HG03159 (cell line): Measurements from ENCODE around the gene IFNGR1.

Experiments used
- ATAC-seq: cut with Tn5 transposase; IDR thresholded peaks from one replicate; pipeline ENCODE4 v1.9.1; 2021; ENCODE audit warnings: mild to moderate bottlenecking, moderate library complexity; ENCODE audit not compliant: unreplicated experiment

Gene IFNGR1

DNA sequence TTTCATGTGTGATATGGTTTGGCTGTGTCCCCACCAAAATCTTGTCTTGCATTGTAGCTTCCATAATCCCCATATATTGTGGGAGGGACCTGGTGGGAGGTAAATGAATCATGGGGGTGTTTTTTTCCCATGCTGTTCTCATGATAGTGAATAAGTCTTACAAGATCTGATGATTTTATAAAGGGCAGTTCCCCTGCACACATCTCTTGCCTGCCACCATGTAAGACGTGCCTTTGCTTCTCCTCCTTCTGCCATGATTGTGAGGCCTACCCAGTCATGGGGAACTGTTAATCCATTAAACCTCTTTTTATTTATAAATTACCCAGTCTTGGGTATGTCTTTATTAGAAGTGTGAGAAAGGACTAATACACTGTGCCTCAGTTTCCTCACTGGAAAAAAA, 41.6 kb downstream of the IFNGR1 start:
- no peak for ATAC-seq

DNA sequence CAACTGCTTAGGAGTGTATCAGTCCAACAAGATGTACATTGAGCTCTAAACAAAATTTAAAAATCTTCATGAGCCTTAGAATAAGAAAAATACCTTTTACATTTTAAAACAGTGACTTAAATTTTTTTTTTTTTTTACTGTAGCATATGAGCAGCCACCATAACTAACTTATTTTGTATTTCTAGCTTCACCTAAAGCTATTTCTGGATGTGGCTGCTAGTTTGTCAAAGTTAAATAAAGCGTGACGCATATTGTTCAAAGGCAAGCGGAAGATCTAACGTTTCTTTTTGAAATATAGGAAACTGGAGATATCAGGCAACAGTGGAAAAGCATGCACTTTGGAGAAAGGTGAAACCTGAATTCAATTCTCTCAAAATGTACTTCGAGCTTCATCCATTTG, 42.5 kb downstream of the IFNGR1 start:
- ATAC-seq, result no peak

DNA sequence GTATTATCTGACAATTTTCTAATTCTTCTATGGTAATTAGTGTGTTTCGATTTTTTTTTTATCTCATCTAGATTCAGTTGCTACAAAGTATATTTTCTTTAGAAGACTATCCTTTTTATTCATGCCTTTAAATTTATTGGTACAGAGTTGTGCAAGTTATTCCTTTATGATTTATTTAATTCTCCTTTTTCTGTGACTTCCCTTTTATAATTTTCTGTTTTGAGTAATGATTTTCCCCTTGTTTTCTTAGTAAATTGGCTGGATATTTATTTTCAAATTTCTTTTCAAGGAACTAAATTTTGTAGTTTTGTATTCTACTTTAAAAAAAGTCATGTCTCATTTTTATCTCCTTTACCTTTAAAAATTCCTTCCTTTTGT, 43.3 kb downstream of the IFNGR1 start:
- ATAC-seq, result no peak

DNA sequence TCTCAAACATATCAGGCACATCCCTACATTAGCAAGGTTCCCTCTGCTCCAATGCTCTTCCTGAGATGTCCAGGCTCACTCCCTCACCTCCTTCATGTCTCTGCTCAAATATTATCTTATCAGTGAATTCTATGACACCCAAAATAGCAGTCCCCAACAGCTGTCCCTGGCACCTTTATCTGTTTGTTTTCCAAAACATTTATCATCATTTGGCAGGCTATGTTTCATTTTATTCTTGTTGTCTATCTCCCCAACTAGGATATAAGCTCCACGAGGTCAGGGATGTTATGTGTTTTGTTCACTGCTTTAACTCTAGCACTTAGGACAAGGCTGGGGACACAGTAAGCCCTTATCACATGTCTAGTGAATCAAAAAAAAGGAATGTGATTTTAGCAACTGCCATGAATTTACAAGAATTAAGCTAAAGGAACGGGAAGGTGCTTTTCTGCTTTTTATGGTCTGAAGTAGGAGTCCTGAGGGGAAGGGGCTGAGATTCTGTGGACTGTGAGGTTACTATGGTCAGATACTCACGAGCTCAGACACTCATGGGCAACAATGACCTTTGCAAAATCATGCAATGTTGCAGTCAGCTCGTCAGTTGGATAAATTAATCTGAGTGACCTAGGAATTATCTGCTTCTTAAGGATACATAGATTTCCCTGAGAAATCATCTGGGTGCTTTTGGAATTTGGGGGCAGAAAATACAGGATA, 43.9 kb downstream of the IFNGR1 start:
- ATAC-seq, result no peak

DNA sequence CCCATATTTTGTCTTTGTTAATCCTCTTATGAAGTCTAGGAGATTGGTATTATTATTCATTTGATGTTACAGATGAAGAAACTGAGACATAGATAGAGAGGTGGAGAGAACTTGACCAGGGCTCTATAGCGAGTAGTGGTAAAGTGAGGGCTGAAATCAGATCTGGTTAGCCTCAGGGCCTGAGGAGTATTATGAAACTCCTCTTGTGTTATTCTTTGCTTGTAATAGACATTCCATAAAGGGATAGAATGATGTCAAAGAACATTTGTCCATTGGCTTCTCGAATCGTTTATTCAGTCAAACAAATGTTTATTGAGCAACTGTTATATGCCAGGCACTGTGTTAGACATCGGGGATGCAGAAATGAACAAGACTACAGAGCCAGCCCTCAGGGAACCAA, 45.7 kb downstream of the IFNGR1 start, which contains the start of gene IL22RA2:
Gene IL22RA2 (minus strand): TSS at position 144 of the 400 bp plus-strand sequence. CDS start 11,895 bp downstream, outside the sequence.
- no peak for ATAC-seq

DNA sequence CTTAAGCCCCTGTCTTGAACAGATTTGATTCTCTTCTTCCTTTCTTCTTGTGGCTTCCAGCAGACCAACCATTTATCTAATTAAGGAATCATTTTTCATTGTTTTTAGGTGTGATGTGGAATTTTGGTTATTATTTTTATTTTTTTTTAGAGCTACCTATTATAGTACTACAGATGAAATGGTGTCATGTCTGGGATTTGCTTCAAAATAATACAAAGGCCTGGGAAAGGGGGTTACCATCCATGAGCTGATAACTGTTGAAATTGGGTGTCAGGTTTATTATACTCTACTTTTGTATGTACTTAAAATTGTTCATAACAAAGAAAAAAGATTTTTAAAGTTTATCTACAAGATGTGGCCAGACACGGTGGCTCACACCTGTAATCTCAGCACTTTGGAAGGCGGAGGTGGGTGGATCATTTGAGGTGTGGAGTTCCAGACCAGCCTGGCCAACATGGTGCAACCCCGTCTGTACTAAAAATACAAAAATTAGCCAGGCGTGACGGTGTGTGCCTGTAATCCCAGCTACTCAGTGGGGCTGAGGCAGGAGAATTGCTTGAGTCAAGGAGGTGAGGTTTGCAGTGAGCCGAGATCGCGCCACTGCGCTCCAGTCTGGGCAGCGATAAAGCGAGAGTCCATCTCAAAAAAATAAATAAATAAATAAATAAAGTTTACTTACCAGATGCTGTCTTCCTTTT, 46.3 kb downstream of the IFNGR1 start:
- no peak for ATAC-seq

DNA sequence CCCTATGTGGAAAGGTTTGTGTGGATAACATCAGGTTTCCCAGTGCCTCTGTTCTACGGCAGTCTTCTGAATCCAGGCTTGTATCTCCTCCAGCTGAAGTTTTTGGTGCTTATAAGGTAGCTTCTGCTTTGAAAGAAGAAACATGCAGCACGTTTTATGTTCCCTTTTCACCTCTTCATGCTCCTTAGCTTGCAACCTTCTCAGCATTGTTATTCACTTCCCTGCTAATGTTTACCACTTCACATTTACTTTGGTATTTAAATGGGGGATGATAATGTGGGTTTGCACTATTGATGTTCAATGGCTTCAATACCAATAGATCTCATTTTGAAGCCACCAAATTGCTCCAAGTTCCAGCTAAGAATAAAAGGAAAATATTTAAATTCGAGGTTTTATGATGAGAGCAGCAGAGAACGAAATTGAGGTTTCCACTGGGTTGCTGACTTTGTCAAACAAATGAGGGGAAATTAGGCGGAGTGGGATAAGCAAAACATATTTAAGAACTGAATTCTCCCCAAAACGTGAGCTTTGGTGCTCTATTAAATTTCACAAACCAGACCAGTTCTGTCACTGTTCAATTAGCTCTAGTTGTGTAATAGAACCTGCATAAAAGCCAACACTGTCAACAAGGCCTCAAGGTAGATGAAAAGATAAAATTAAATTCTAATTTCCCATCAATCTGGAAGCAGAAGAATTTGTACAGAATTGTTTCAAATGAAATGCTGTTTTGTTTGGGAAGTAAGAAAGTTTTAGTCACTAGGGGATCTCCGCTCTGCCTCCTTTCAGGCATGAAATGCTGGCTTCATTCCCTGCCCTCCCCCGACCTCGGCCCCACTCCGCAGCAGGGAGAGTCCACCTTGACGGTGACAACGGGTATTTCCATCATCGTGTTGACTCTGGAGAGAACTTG, 47.1 kb downstream of the IFNGR1 start:
- no peak for ATAC-seq

DNA sequence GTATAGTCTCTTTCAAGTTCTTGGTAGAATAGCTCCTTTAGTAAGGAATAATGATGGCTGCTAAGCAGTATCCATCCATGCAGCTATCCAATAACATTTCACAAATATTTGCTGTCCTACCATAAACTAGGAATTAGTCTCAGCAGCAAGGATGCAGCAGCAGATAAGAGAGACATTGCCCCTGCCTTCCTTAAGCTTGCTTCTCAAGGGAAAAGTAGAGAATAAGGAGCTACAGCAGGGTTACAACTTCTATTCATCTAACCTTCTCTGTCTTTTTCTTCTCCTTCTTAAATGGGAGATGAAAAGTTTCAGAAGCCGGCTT, 48.2 kb downstream of the IFNGR1 start:
- ATAC-seq, result no peak

DNA sequence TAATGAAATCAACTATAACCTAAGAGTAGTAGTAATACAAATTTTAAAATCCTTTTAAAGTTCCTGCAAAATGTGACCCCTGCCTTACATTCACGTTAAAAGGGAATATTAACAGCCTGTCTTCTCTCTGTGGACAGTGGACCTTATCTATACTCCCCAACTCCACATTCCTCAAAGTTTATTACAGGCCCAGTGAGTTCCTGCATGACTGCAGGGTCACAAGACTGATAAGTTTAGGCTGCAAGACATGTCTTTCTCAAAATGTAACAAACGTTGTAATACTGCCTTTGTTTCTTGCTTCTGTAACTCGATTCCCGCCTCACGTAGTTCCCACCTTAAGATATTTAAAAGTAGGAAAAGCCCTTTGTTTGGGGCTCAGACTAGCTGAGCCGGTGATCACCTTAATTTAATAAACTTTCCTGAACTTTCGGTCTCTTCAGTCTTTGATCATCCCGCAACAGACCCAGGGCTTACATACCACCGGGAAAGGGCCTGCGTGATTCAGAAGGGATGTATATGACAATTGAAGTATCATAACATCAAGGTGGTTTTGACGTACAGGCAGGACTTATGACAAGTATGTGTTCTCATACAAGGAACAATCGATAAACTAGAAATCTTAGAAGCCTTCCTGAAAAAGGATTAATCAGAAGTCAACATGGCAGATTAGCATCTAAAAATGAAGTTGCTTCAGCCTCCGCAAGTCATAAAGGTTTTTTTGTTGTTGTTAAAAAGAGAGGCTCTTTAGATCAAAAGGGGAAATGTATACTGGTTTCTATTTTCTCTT, 48.7 kb downstream of the IFNGR1 start:
- no peak for ATAC-seq

DNA sequence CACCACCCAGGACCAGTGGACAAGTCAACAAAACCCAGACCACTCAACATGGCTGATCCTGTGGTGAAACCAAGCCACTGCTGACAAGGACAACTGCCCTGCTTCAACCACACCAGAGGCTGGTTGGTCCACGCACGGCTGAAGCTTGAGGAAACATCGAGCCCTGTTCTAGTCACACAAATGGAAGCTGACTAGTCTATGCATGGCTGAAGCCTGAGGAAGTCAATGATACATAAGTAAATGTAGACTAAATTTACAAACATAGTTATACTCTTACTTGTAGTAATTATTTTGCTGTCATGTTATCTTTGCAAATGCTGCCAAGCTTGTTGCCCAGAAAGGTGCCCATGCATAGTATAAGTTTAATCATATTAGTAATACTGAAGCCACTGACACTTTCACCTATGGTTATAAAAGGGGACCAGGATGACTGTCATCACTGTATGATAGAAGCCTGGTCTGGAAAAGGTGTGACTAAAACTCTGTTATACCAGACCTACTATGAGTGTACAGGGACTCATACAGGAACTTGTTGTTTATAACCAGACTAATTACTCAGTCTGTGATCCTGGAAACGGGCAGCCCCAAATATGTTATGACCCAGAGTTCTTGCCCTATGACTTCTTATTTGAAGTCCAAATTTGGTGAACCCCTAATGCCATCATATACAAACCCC, 51.3 kb downstream of the IFNGR1 start:
- ATAC-seq, result no peak

DNA sequence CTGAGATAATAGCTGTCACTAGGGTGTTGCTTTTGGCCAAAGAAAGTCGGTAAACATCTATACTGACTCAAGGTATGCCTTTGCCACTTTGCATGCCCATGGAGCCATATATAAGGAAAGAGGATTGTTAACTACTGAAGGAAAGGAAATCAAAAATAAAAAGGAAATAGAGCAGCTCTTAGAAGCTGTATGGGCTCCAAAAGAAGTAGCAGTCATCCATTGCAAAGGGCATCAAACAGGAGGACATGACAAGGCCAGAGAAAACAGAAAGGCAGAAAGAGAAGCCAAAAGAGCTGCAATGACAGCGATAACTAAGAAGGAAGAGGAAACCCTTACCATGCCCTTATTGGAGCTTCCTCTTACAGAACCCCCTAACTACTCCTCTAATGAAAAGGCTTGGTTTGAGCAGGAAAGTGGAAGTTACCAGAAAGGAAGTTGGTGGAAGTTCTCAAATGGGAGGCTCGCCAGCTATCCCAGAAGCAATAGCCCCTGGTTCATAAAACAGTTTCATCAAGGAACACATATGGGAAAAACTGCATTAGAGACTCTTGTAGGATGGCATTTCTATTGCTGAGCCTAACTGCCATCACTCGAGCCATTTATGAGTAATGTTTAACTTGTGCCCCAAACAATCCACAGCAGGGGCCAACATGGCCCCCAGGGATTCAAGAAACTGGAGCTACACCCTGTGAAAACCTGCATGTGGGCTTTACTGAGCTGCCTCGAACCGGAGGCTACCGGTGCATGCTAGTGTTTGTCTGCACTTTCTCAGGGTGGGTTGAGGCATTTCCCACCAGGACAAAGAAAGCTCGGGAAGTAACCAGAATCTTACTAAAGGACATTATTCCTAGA, 52.7 kb downstream of the IFNGR1 start:
- no peak for ATAC-seq

DNA sequence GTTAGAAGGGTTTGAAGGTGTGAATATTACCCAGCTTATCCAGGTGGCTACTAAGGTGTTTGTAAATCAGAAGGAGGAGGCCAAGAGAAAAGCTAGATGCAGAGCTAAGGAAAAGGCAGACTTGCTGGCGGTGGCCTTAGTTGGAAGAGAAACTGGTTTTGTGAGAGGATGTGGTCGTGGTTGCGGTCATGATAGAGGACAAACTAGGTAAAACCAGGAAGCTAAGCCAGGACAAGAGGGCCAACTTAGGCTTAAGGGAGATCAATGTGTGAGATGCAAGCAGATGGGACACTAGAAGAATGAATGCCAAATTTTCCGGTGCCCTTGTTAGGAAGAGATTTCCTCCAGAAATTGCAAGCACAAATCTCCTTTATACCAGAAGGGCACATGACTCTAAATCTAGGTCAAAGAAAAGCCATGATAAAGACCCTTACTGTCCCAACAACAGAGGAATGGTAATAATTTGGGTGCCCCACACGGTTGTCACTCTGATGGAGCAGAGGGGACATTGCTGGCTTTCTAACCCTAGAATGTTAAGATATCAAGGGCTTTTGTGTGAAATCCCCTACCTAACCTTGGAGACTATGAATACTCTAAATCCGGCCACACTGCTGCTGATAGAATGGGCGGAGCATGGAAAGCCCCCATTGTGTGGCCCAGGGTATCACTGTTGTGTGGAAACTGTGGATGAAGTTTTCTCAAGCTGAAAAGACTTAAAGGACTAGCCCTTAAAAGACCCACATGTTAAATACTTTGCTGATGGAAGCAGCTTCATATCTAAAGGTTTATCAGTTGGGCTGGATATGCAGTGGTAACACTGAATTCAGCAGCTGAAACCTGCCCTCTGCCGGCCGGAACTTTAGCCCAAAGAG, 53.6 kb downstream of the IFNGR1 start:
- peak; percentile 57 for ATAC-seq

DNA sequence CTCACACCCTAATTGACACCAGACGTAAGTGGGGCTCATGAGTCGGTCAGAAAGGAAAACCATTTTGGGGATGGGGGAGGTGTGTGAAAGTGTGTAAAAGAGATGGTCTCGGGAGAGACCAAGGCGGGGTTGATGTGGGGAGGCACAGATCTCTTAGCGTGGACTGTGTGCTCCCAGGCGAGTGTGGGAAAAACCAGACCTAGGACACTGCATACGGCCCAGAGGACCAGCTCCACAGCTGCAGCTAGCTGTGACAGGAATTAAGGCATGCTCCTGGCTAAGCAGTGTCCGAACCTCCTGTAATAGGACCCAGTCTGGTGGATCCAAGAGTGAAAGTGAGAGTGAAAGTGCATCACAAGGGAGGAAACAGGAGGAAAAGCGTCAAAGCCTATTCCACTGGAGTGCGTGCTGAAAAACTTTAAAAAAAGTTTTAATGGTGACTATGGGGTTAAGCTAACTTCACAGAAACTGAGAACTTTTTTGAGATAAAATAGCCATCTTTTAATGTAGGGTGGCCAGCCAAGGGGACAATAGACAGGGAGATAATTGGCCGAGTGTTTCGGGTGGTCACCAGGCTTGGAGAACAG, 55.4 kb downstream of the IFNGR1 start:
- ATAC-seq, result no peak

DNA sequence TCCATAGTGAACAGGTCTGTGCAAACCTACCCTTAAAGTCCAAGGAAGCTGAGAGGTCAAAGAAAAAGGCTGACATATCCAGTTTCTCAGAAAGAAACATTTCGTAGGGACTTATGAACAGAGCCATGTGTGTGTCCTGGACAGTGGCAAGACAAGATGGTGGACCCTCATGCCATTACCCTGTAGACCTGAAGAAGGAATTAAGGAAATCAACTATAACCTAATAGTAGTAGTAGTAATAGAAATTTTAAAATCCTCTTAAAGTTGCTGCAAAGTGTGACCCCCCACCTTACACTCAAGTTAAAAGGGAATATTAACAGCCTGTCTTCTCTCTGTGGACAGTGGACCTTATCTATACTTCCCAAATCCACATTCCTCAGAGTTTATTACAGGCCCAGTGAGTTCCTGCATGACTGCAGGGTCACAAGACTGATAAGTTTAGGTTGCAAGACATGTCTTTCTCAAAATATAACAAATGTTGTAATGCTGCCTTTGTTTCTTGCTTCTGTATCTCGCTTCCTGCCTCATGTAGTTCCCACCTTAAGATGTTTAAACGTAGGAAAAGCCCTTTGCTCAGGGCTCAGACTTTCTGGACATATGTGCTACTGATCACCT, 56.4 kb downstream of the IFNGR1 start:
- ATAC-seq, result no peak

DNA sequence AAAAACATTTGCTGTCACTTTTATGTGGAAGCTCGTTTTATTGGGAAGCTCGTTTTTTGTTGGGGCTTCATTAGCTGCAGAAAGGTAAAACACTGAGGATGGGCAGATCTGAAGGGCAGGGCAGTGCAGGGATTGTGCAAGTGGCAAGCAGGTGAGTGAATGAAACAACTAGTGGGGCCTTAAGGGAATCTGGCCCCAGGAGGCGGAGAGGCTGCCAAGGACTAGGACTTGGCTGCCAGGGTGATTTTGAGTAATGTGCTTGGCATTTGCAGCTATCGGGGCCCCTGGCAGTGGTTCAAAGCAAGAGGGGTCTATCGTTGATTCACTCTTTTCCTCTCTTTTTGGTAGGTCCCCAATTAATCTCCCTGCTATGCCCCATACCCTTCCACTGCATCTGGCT, 57.2 kb downstream of the IFNGR1 start:
- no peak for ATAC-seq

DNA sequence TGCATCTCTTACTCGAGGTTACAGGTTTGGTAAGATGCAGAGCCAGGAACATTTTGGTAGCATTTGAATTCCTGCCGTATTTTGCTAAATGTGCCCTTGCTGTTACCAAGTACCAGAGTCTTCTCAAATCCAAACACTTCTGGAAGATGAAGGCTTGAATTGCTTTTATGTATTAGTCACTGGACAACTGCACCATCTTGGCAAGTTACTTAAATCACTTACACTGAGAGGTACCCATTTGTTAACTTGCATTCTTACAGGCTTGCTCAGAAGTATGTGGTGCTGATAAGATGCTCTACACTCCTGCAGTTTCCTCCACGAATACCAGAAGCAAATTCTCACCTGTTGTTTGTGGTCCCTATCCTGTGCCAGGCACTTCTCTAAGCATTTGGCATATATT, 58.4 kb downstream of the IFNGR1 start:
- ATAC-seq, result no peak

DNA sequence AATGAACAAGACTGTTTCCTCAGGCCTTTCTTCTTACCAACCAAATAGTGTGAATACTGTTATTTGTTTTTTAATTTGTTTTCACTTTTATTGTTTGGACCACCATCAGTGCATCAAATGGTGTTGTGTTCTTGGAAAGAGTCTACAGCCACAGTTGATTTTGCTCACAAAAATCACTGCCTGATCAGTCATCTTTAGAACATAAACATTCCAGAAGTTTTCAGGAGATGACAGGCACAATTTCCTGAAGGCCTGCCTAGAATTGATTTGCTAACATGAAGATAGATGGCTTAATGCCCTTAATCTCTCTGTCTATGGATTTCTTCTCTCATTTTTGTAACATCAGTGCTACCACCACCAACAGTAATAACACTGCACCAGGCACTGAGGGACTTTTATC, 59.3 kb downstream of the IFNGR1 start:
- ATAC-seq, result no peak

DNA sequence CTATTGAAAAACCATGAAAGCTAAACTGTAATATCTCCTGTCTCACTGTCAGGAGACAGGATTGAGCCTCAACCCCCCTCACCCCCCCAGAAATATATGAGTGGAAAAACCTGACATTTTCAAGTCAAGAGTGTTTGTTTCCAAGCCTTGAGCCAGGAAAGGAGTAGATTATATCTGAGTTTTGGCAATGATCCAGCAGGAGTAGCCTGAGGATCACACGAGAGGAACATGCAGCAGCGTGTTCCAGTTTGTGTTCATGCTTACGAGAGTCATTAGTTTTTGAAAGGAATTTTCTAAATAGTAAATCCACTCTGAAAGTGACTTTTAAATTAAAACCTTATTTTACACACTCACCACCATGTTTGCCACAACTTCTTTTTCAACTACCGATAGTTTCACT, 61.6 kb downstream of the IFNGR1 start:
- ATAC-seq, result no peak
